ENCODE results near the gene ATP6V1D.

- TF ChIP-seq POLR2AphosphoS5 (IDR thresholded peaks at IDR 0.05; ENCODE audit: low read depth, low read length) = no peak
- TF ChIP-seq REST (IDR thresholded peaks at IDR 0.05; ENCODE audit: insufficient read depth in 1 of 2, low read depth in 2 of 2, low read length in 2 of 2) = no peak
- no peak for TF ChIP-seq TAF1 (IDR thresholded peaks at IDR 0.05; ENCODE audit: borderline replicate concordance, insufficient read depth, low read length)
Measured at GRCh38 chr14:67393689-67394088, 34.1 kb upstream of the ATP6V1D start.

Data from PFSK-1 (cell line).